DOHH2 (cell line): Measurements from ENCODE around the gene TUT1.

Experiments
- CTCF ChIP-seq: fragments of 200-600 bp; sonication (generic); IDR thresholded peaks from one replicate; pipeline ENCODE4 v1.5.1; 2014; ENCODE audit warnings: antibody characterized with exemption, mild to moderate bottlenecking, low read depth, low read length; ENCODE audit not compliant: poor library complexity, severe bottlenecking
- EZH2phosphoT487 ChIP-seq: fragments of 200-600 bp; sonication (generic); IDR thresholded peaks from 2 replicates; pipeline ENCODE4 v1.6.1; 2017; ENCODE audit warnings: borderline replicate concordance, mild to moderate bottlenecking, antibody characterized with exemption, low read length, moderate library complexity, mixed read lengths

DNA sequence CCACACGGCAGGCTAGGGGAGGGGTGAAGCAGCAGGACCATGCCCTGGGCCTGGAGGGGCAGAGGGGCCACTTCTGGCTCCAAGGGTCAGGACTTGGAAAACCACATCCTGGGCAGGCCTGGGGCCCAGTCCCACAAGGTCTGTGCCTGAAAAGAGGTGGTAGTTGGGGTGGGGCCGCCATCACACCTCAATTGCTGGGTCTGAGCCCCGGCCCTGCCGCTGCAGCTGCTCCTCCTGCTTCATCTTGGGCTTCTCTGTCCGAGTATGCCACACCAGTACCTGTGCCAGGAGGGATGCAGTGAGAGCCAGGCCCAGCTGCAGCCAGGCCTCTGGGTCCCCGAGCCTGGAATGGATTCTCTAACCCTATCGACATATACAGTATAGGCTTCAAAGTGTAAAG, 24.2 kb upstream of the TUT1 start:
- TF ChIP-seq CTCF (no peak), EZH2phosphoT487 (no peak)
